ENCODE results near the gene VSX1. TPM values are rescaled to one million over a fixed set of nuclear protein-coding genes. Genes with fewer than 3 reads are reported as not detected.

The VSX1 gene
- total RNA-seq, 1 donor, result not detected

DNA sequence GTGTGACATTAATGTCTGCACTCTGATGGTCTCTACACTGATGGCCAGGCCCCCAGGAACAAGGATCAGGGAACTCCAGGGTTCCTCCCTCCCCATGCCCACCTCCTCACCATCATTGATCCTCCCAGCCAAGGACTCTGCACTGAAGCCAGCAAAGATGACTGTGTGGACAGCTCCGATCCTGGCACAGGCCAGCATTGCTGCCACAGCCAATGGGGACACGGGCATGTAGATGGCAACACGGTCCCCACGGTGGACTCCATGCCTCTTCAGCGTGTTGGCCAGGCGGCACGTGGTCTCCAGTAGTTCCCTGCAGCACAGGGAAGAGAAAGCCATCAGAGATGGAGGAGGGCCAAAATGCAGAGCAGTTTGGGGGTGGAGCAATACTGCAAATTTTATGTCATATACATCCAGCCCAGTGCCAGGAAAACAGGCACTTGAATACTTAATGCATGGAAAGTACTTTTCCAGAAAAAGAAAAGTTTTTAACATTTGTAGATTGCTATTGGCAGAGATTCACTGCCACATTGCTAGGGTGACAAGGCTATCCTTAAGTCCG is 51.2 kb downstream of the VSX1 start:
- TF ChIP-seq, protein P1, sequence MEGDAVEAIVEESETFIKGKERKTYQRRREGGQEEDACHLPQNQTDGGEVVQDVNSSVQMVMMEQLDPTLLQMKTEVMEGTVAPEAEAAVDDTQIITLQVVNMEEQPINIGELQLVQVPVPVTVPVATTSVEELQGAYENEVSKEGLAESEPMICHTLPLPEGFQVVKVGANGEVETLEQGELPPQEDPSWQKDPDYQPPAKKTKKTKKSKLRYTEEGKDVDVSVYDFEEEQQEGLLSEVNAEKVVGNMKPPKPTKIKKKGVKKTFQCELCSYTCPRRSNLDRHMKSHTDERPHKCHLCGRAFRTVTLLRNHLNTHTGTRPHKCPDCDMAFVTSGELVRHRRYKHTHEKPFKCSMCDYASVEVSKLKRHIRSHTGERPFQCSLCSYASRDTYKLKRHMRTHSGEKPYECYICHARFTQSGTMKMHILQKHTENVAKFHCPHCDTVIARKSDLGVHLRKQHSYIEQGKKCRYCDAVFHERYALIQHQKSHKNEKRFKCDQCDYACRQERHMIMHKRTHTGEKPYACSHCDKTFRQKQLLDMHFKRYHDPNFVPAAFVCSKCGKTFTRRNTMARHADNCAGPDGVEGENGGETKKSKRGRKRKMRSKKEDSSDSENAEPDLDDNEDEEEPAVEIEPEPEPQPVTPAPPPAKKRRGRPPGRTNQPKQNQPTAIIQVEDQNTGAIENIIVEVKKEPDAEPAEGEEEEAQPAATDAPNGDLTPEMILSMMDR (IDR thresholded peaks at IDR 0.05; ENCODE audit: insufficient read depth, low read length), result no peak

DNA sequence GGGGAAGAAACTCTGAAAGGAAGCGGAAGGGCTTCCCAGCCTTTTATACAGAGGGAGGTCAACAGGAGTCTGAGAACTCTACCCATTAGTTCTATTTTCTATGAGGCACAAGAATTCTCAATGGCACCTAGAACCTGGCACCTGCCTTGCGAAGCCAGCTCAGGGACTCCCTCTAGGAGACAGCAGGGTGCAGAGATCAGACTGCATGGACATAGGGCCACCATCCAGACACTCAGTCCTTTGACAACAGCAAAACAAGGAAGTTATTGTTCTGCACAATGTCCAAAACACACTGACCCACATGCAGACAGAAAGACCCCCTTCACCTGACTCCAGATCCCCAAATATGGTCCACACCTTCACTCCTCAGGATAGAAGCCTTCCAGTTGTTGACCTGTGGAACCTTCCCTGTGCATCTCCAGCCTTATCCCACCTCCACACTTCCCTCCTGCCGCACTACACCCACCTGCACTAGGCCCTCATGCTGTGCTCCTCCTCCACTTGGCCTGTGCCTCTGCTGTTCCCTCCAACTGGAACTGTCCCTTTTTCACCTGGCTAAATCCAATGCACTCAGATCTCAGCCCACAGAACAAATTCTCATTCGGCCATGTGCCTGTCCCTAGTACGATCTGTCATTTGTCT is 51.8 kb downstream of the VSX1 start:
- no peak for DNase-seq (ENCODE audit: low read depth)
- no peak overlapping the region for H3K4me3 ChIP-seq (ENCODE audit: low read depth, low read length)
- TF ChIP-seq, protein P1 (IDR thresholded peaks at IDR 0.05; ENCODE audit: insufficient read depth, low read length), result no peak

More for the DNA sequence above, 51.2 kb downstream of the VSX1 start:
- no peak for DNase-seq (ENCODE audit: low read depth)
- no peak overlapping the region for H3K4me3 ChIP-seq (ENCODE audit: low read depth, low read length)

DNA sequence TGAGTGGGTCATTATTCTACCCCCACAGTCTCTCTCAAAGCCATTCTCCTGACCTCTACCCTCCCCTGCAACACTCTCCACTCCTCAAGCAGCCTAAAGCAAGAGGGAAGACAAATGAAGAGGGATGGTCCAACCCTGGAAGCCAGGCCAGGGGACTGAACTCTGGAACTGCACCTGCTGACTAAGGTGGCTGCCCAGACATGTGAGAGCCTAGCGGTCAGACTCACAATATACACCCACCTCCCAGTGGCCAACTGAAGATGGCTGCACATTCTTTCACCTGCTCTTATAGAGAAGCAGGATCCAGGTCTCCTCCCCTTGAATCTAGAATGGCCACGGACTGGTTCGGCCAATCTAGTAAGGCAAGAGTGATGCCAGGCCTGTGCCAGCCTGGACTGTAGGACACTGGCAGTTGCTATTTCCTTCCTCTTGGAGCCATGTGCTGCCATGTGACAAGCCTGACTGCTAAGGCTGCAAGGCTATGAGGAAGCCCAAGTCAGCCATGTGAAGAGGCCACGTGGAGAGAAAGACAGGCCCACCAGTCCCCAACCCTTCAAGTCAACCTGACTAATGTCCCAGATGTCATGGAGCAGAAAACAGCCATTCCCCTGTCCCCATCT is 55.8 kb downstream of the VSX1 start:
- H3K4me3 ChIP-seq (ENCODE audit: low read depth, low read length), result no peak overlapping the region
- DNase-seq (ENCODE audit: low read depth), result no peak
- TF ChIP-seq, protein P1 (IDR thresholded peaks at IDR 0.05; ENCODE audit: insufficient read depth, low read length), result no peak

Other genes with a start within 250 kb of the VSX1 start
- not detected in 2 replicates for gene CST7, start 132.9 kb downstream of the VSX1 start, total RNA-seq (ENCODE audit: low replicate concordance)
- 40.7 and 132 TPM in 2 replicates for gene APMAP, start 89.4 kb downstream of the VSX1 start, total RNA-seq (ENCODE audit: low replicate concordance)
- 0.99 and 2.5 TPM in 2 replicates for gene ACSS1, start 24.0 kb downstream of the VSX1 start, total RNA-seq (ENCODE audit: low replicate concordance)
- gene ENTPD6, start 113.6 kb upstream of the VSX1 start, total RNA-seq (ENCODE audit: low replicate concordance), result 17.7 and 40.5 TPM in 2 replicates
- 87.8 and 203 TPM in 2 replicates for gene PYGB, start 165.9 kb upstream of the VSX1 start, total RNA-seq (ENCODE audit: low replicate concordance)

Data from fibroblast of the aortic adventitia (primary cell).